Dendritic cell treated with granulocyte-macrophage colony-stimulating factor and Interleukin-4, amounts not matched to agents 40 ng/mL and 50 ng/mL, for 4 days (primary cell): ENCODE measurements around the gene VTI1A.

ENCODE experiments used
- H3K27ac Mint-ChIP-seq: one replicate; pipeline ENCODE4 v1.8.0; 2022; ENCODE audit warnings: mild to moderate bottlenecking, mixed read lengths
- H3K27me3 Mint-ChIP-seq: one replicate; pipeline ENCODE4 v1.8.0; 2022; ENCODE audit warnings: mild to moderate bottlenecking, mixed read lengths
- H3K36me3 Mint-ChIP-seq: one replicate; pipeline ENCODE4 v1.8.0; 2022; ENCODE audit warnings: low read depth, mixed read lengths
- H3K4me1 Mint-ChIP-seq: one replicate; pipeline ENCODE4 v1.8.0; 2022; ENCODE audit warnings: low read depth, mixed read lengths
- H3K4me3 Mint-ChIP-seq: one replicate; pipeline ENCODE4 v1.8.0; 2022; ENCODE audit warnings: mild to moderate bottlenecking, moderate library complexity, mixed read lengths
- H3K9me3 Mint-ChIP-seq: one replicate; pipeline ENCODE4 v1.8.0; 2022; ENCODE audit warnings: mixed read lengths
- intact Hi-C: fragments of 100-400 bp; cut with micrococcal nuclease; formaldehyde crosslinking; loops from one replicate; pipeline ENCODE4 v1.15.0; 2022

Gene VTI1A

GRCh38 chr10:112502536-112502935 is 55.5 kb downstream of the VTI1A start:
- no peaks in the 10 kb centered on the region for H3K9me3 Mint-ChIP-seq
- H3K27me3 Mint-ChIP-seq, result no peaks in the 10 kb centered on the region
- intact Hi-C loops, result no loop called here
- H3K4me3 Mint-ChIP-seq, result no peak overlapping the region
- peaks cover 11% of the 10 kb centered on the region for H3K4me1 Mint-ChIP-seq
- no peak overlapping the region for H3K27ac Mint-ChIP-seq
- H3K36me3 Mint-ChIP-seq, result peaks cover 16% of the 10 kb centered on the region

DNA sequence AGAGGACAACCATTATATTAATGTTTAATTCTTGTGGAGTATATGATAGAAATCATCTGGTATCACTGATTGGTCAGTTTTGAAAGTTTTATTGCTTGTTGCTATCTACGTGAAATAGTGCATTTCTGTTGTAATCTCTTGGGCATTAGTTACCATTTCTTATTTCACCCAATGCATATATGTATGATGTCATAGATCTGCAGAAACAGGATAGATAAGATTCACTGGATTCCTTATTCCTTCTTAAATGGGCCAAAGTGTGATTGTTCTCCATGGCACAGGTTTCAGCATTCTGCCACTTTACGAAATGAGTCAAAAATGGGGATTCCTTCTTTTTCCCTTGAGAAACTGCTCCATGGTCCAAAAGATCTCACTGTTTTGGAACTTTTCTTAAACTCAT is 56.6 kb downstream of the VTI1A start:
- peaks cover 11% of the 10 kb centered on the region for H3K4me1 Mint-ChIP-seq
- no peaks in the 10 kb centered on the region for H3K9me3 Mint-ChIP-seq
- no peak overlapping the region for H3K27ac Mint-ChIP-seq

DNA sequence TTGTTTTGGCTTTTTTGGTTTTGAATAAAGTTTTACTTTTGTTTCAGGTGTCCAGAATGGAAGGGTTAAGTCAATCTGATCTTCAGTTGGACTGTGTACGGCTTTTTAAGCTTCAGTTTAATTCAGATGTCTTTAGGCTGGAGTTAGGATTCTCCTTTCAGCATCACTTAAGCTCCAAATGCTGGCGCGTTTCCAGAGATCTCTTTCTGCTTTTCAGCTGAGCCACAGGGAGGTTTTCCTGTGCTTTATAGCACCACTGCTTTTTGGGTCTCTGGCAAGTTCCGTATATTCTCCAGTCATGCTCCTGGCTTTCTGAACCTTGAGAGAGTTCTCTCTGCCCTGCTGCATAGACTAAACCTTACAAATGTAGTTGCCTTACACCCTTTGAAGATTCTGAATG is 60.0 kb downstream of the VTI1A start:
- Mint-ChIP-seq H3K4me1 (peaks cover 11% of the 10 kb centered on the region), H3K27ac (no peak overlapping the region), H3K36me3 (peaks cover 6% of the 10 kb centered on the region), H3K27me3 (no peaks in the 10 kb centered on the region), H3K9me3 (no peaks in the 10 kb centered on the region), H3K4me3 (no peak overlapping the region)
- intact Hi-C loops, result no loop called here

More for the DNA sequence above, 56.6 kb downstream of the VTI1A start:
- intact Hi-C loops, result no loop called here
- no peaks in the 10 kb centered on the region for H3K27me3 Mint-ChIP-seq
- peaks cover 16% of the 10 kb centered on the region for H3K36me3 Mint-ChIP-seq
- H3K4me3 Mint-ChIP-seq, result no peak overlapping the region

DNA sequence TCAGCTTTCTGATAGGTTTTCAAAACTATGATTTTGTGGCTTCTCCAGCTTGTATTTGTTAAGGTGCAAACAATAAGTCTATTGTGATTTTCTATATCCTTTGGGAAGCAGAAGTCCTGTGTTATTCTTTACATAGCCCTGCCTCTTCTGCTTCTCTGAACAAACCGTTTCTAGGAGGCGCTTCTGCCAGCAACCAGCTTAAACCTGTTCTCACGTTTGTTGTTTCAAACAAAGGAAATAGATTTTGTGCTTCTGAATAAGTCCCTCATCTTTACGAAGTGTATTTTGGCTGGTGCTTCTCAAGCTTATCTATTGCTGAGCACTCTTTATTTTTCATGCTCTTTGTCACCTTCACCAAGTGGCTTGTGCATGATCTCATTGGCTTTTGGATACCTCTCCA is 61.0 kb downstream of the VTI1A start:
- intact Hi-C loops, result no loop called here
- H3K27me3 Mint-ChIP-seq, result no peaks in the 10 kb centered on the region
- H3K4me1 Mint-ChIP-seq, result peaks cover 11% of the 10 kb centered on the region
- peaks cover 6% of the 10 kb centered on the region for H3K36me3 Mint-ChIP-seq
- H3K4me3 Mint-ChIP-seq, result no peak overlapping the region
- no peak overlapping the region for H3K27ac Mint-ChIP-seq
- no peaks in the 10 kb centered on the region for H3K9me3 Mint-ChIP-seq

- intact Hi-C loops, result no loop called here
- no peaks in the 10 kb centered on the region for H3K27me3 Mint-ChIP-seq
- peaks cover 6% of the 10 kb centered on the region for H3K36me3 Mint-ChIP-seq
- no peaks in the 10 kb centered on the region for H3K9me3 Mint-ChIP-seq
- H3K4me1 Mint-ChIP-seq, result peaks cover 11% of the 10 kb centered on the region
- H3K4me3 Mint-ChIP-seq, result no peak overlapping the region
- H3K27ac Mint-ChIP-seq, result no peak overlapping the region
These were observed 62.7 kb downstream of the VTI1A start for GRCh38 chr10:112509558-112510291.

DNA sequence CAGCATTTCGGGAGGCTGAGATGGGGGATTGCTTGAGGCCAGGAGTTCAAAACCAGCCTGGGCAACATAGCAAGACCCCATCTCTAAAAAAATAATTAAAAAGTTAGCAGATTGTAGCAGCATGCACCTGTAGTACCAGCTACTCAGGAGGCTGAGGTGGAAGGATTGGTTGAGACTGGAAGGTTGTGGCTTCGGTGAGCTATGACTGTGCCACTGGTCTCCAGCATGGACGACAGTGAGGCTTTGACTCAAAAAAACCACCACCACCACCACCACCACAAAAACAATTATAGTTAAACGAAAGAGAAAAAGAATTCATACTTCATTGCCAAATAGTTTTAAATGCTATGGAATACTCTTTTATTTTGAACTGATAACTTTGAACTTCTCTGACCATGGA is 63.4 kb downstream of the VTI1A start:
- H3K27me3 Mint-ChIP-seq, result no peaks in the 10 kb centered on the region
- H3K4me3 Mint-ChIP-seq, result no peak overlapping the region
- peaks cover 11% of the 10 kb centered on the region for H3K4me1 Mint-ChIP-seq
- no peak overlapping the region for H3K27ac Mint-ChIP-seq
- H3K9me3 Mint-ChIP-seq, result no peaks in the 10 kb centered on the region
- peaks cover 6% of the 10 kb centered on the region for H3K36me3 Mint-ChIP-seq
- intact Hi-C loops, result no loop called here

DNA sequence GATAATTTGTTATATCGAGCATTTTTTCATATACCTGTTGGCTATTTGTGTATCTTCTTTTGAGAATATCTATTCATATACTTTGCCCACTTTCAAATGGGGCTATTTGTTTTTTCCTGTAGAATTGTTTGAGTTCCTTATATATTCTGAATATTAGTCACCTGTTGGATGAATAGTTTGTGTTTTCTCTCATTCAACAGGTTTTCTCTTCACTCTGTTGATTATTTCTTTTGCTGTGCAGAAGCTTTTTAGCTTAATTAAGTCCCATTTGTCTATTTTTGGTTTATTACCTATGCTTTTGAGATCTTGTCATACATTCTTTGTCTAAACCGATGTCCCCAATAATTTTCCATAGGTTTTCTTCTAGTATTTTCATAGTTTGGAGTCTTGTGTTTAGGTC is 65.3 kb downstream of the VTI1A start:
- intact Hi-C loops, result no loop called here
- Mint-ChIP-seq H3K9me3 (no peaks in the 10 kb centered on the region), H3K4me1 (peaks cover 3% of the 10 kb centered on the region), H3K36me3 (peaks cover 6% of the 10 kb centered on the region), H3K27me3 (no peaks in the 10 kb centered on the region), H3K4me3 (no peak overlapping the region), H3K27ac (no peak overlapping the region)

DNA sequence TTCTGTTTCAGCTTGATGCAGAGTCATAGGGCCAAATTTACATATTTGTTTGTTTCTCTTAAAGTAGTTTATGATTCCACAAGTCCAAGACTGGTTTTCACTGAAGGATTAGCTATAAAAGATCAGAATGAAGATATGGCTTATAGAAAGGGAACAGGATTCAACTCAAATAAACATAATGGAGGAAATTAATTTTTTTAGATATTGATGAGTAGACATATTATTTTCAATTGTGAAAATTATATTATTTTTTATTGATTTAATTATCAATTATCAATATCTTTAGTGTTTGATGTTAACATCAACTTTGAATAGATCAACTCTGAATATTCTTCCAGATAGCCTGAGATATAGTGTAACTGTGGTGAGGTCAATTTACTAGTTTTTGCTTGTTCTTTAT is 68.1 kb downstream of the VTI1A start:
- no peak overlapping the region for H3K4me3 Mint-ChIP-seq
- no peak overlapping the region for H3K27ac Mint-ChIP-seq
- intact Hi-C loops, result no loop called here
- H3K27me3 Mint-ChIP-seq, result no peaks in the 10 kb centered on the region
- no peaks in the 10 kb centered on the region for H3K9me3 Mint-ChIP-seq
- peaks cover 2% of the 10 kb centered on the region for H3K4me1 Mint-ChIP-seq
- peaks cover 6% of the 10 kb centered on the region for H3K36me3 Mint-ChIP-seq

DNA sequence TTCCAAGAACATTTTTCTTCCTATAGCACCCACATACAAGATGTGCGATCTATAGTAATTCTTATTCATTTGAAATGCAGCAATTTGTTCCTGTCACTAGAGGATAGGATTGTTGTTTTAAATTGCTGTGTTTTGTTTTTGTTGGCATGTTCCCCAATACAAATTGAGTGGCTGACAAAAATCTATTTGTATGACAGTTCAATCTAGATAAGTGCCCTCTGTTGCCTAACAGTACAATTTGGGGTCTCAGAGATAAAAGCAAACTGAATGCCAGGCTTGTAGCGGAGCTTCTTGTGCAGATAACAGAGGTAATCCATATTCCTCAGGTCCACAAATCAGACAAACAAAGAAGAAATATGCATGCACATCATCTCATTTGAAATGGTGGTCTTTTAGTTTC is 68.8 kb downstream of the VTI1A start:
- H3K4me3 Mint-ChIP-seq, result no peak overlapping the region
- intact Hi-C loops, result no loop called here
- no peaks in the 10 kb centered on the region for H3K27me3 Mint-ChIP-seq
- H3K9me3 Mint-ChIP-seq, result no peaks in the 10 kb centered on the region
- H3K27ac Mint-ChIP-seq, result no peak overlapping the region
- peaks cover 6% of the 10 kb centered on the region for H3K36me3 Mint-ChIP-seq
- H3K4me1 Mint-ChIP-seq, result peaks cover 5% of the 10 kb centered on the region

DNA sequence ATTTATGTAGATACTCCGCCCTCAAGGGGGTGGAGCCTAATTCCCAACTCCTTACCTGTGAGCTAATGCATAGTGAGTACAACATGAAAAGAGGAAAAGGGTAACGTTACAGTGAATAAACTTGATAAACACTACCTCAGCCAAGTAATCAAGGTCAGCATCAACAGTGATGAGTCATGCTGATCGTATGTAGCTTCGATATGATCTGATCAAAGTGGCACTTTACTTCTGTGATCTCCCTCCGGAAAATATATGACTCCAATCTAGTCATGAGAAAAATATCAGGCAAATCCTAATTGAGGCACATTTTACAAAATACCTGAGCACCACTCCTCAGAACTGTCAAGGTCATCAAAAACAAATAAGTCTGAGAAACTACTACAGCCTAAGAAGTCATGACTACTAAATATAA is 70.4 kb downstream of the VTI1A start:
- Mint-ChIP-seq H3K36me3 (no peaks in the 10 kb centered on the region), H3K27me3 (no peaks in the 10 kb centered on the region), H3K27ac (no peak overlapping the region), H3K9me3 (no peaks in the 10 kb centered on the region), H3K4me1 (peaks cover 5% of the 10 kb centered on the region), H3K4me3 (no peak overlapping the region)
- intact Hi-C loops, result no loop called here

DNA sequence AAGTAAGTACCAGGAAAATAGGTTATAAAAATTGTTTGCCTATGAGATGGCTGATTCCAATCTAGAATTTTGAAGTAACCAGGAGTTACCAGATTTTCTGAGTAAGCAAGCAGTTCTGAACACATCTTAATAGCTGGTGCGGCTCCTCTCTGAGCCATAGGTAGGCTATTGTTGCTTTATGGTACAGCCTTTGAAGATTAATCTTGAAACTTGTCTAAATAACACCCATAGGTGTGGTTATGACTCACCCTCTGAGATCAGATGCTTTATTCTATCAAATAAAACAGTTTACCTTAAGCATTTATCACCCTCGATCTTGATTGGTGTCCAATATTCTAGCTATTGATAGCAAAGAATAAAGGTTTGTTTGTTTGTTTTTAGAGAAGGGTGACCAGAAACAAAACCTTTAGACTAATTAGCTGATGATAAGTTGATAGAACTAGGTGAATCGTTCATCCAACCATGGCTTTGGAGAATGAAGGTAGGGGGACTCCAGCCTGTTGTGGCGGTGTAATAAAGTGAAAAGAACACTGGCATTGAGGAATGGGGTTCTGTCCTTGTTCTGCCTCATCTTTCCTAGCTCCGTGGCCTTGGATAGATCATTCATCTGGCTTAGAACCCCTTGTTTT is 72.2 kb downstream of the VTI1A start:
- Mint-ChIP-seq H3K4me3 (no peak overlapping the region), H3K27ac (no peak overlapping the region), H3K4me1 (peaks cover 5% of the 10 kb centered on the region), H3K27me3 (no peaks in the 10 kb centered on the region), H3K36me3 (no peaks in the 10 kb centered on the region), H3K9me3 (no peaks in the 10 kb centered on the region)
- intact Hi-C loops, result no loop called here

GRCh38 chr10:112520914-112521313 is 73.9 kb downstream of the VTI1A start:
- no peaks in the 10 kb centered on the region for H3K27me3 Mint-ChIP-seq
- H3K9me3 Mint-ChIP-seq, result no peaks in the 10 kb centered on the region
- no peak overlapping the region for H3K27ac Mint-ChIP-seq
- no peaks in the 10 kb centered on the region for H3K36me3 Mint-ChIP-seq
- intact Hi-C loops, result no loop called here
- H3K4me1 Mint-ChIP-seq, result peaks cover 10% of the 10 kb centered on the region
- H3K4me3 Mint-ChIP-seq, result no peak overlapping the region

- no peak overlapping the region for H3K4me3 Mint-ChIP-seq
- no peaks in the 10 kb centered on the region for H3K27me3 Mint-ChIP-seq
- no peaks in the 10 kb centered on the region for H3K36me3 Mint-ChIP-seq
- H3K4me1 Mint-ChIP-seq, result peaks cover 10% of the 10 kb centered on the region
- intact Hi-C loops, result no loop called here
- no peak overlapping the region for H3K27ac Mint-ChIP-seq
- no peaks in the 10 kb centered on the region for H3K9me3 Mint-ChIP-seq
These were observed 77.6 kb downstream of the VTI1A start for GRCh38 chr10:112524641-112525040.

GRCh38 chr10:112525200-112525599 is 78.2 kb downstream of the VTI1A start:
- H3K36me3 Mint-ChIP-seq, result no peaks in the 10 kb centered on the region
- peaks cover 7% of the 10 kb centered on the region for H3K4me1 Mint-ChIP-seq
- no peaks in the 10 kb centered on the region for H3K9me3 Mint-ChIP-seq
- H3K27me3 Mint-ChIP-seq, result no peaks in the 10 kb centered on the region
- intact Hi-C loops, result no loop called here
- no peak overlapping the region for H3K4me3 Mint-ChIP-seq
- H3K27ac Mint-ChIP-seq, result no peak overlapping the region

GRCh38 chr10:112526139-112526538 is 79.1 kb downstream of the VTI1A start:
- Mint-ChIP-seq H3K4me1 (peaks cover 5% of the 10 kb centered on the region), H3K4me3 (no peak overlapping the region), H3K27me3 (no peaks in the 10 kb centered on the region), H3K27ac (no peak overlapping the region), H3K36me3 (peaks cover 4% of the 10 kb centered on the region), H3K9me3 (no peaks in the 10 kb centered on the region)
- intact Hi-C loops, result no loop called here
